ENCODE results near the gene PCGF2.
"Not testable (repeated sequence)": the region's sequence is repeated elsewhere in the genome, so short reads cannot be mapped to it uniquely, and the experiment has no call there.

GRCh38 chr17:38790148-38790707 is 42.1 kb upstream of the PCGF2 start:
- TF ChIP-seq, protein P1, sequence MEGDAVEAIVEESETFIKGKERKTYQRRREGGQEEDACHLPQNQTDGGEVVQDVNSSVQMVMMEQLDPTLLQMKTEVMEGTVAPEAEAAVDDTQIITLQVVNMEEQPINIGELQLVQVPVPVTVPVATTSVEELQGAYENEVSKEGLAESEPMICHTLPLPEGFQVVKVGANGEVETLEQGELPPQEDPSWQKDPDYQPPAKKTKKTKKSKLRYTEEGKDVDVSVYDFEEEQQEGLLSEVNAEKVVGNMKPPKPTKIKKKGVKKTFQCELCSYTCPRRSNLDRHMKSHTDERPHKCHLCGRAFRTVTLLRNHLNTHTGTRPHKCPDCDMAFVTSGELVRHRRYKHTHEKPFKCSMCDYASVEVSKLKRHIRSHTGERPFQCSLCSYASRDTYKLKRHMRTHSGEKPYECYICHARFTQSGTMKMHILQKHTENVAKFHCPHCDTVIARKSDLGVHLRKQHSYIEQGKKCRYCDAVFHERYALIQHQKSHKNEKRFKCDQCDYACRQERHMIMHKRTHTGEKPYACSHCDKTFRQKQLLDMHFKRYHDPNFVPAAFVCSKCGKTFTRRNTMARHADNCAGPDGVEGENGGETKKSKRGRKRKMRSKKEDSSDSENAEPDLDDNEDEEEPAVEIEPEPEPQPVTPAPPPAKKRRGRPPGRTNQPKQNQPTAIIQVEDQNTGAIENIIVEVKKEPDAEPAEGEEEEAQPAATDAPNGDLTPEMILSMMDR (IDR thresholded peaks at IDR 0.05 in 4 of 5, conservative IDR thresholded peaks at IDR 0.05 in 1 of 5): not testable (repeated sequence)
- TF ChIP-seq POLR2A (IDR thresholded peaks at IDR 0.05): not testable (repeated sequence)

Data from gastrocnemius medialis (tissue), 4 donors.